DOHH2 (cell line): ENCODE data around the gene RB1.

Experiments
- H3F3A ChIP-seq: fragments of 200-600 bp; sonication (generic), shearing (Covaris generic); 2 replicates; pipeline ENCODE4 v1.6.0; 2016; ENCODE audit warnings: antibody characterized with exemption, mild to moderate bottlenecking; ENCODE audit not compliant: control insufficient read depth, insufficient read depth
- H3K27ac ChIP-seq: fragments of 200-600 bp; sonication (generic); 2 replicates; pipeline ENCODE4 v1.5.1; 2014; ENCODE audit warnings: low read depth, mild to moderate bottlenecking, low read length, moderate library complexity
- H3K27me3 ChIP-seq: fragments of 200-600 bp; sonication (generic); 2 replicates; pipeline ENCODE4 v1.6.1; 2014; ENCODE audit warnings: mild to moderate bottlenecking, low read length, mixed read lengths; ENCODE audit not compliant: control insufficient read depth
- H3K36me3 ChIP-seq: fragments of 200-600 bp; sonication (generic); 2 replicates; pipeline ENCODE4 v1.6.1; 2014; ENCODE audit warnings: mild to moderate bottlenecking, low read length, moderate library complexity, mixed read lengths; ENCODE audit not compliant: control insufficient read depth
- H3K4me1 ChIP-seq: fragments of 200-600 bp; sonication (generic); 2 replicates; pipeline ENCODE4 v1.6.1; 2014; ENCODE audit warnings: mild to moderate bottlenecking, low read length, mixed read lengths; ENCODE audit not compliant: control insufficient read depth
- H3K4me2 ChIP-seq: fragments of 200-600 bp; sonication (generic); 2 replicates; pipeline ENCODE4 v1.6.0; 2014; ENCODE audit warnings: mild to moderate bottlenecking, low read length, moderate library complexity
- H3K4me3 ChIP-seq: fragments of 200-600 bp; sonication (generic); 2 replicates; pipeline ENCODE4 v1.5.1; 2014; ENCODE audit warnings: mild to moderate bottlenecking, low read length, mixed read lengths
- H3K79me2 ChIP-seq: fragments of 200-600 bp; sonication (generic); 2 replicates; pipeline ENCODE4 v1.6.1; 2014; ENCODE audit warnings: mild to moderate bottlenecking, low read length, mixed read lengths; ENCODE audit not compliant: control insufficient read depth
- H3K9me2 ChIP-seq: fragments of 200-600 bp; sonication (generic); replicated peaks from 2 replicates; pipeline ENCODE4 v1.6.1; 2014; ENCODE audit warnings: mild to moderate bottlenecking, low read length, mixed read lengths; ENCODE audit not compliant: control insufficient read depth
- H3K9me3 ChIP-seq: fragments of 200-600 bp; sonication (generic); 2 replicates; pipeline ENCODE4 v1.6.1; 2014; ENCODE audit warnings: antibody characterized with exemption, low read length, mixed read lengths; ENCODE audit not compliant: control insufficient read depth, insufficient read depth
- H4K20me1 ChIP-seq: fragments of 200-600 bp; sonication (generic); 2 replicates; pipeline ENCODE4 v1.6.0; 2014; ENCODE audit warnings: low read depth, mild to moderate bottlenecking, antibody characterized with exemption, low read length, moderate library complexity; ENCODE audit not compliant: control insufficient read depth, insufficient read depth
- EZH2phosphoT487 ChIP-seq: fragments of 200-600 bp; sonication (generic); IDR thresholded peaks from 2 replicates; pipeline ENCODE4 v1.6.1; 2017; ENCODE audit warnings: borderline replicate concordance, mild to moderate bottlenecking, antibody characterized with exemption, low read length, moderate library complexity, mixed read lengths
- TF ChIP-seq, protein P1 (sequence below): fragments of 200-600 bp; sonication (generic); IDR thresholded peaks from one replicate; pipeline ENCODE4 v1.5.1; 2014; ENCODE audit warnings: antibody characterized with exemption, mild to moderate bottlenecking, low read depth, low read length; ENCODE audit not compliant: poor library complexity, severe bottlenecking

The RB1 gene

DNA sequence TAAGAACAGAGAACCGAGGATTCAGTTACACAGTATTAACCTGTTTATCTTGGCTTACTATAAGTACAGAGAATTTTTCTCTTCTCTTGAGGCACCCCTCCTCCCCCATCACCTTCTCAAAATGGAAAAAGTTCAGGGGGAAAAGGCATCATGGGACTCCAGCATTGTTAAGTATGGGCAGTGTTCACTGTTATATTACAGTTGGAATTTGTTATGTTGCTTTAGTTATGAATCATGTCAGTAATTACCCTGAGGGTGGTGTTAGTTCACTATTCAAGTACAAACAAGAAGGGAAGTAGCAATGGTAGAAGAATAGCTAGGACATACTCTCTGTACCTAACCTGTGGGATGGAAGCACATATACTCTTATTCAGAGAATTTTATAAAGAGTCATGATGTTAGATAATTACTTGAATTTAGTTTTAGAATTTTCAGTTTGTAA, 97.3 kb downstream of the RB1 start:
- H3K27ac ChIP-seq = 0 out of 2 replicates have a peak overlapping the region, but pooled peaks have one; percentile 4
- H3F3A ChIP-seq = no peaks in the 10 kb centered on the region
- H3K36me3 ChIP-seq = peaks cover 44% of the 10 kb centered on the region
- peak overlapping the region; percentile 31 for H3K4me2 ChIP-seq
- no peaks in the 10 kb centered on the region for H3K9me3 ChIP-seq
- no peaks in the 10 kb centered on the region for H3K9me2 ChIP-seq
- peaks cover 6% of the 10 kb centered on the region; the same call in 1 of the 2 replicates for H3K79me2 ChIP-seq
- H3K4me3 ChIP-seq = no peak overlapping the region
- H4K20me1 ChIP-seq = no peaks in the 10 kb centered on the region; the same call in 1 of the 2 replicates
- H3K4me1 ChIP-seq = peaks cover 37% of the 10 kb centered on the region
- no peaks in the 10 kb centered on the region for H3K27me3 ChIP-seq
- TF ChIP-seq, protein P1, sequence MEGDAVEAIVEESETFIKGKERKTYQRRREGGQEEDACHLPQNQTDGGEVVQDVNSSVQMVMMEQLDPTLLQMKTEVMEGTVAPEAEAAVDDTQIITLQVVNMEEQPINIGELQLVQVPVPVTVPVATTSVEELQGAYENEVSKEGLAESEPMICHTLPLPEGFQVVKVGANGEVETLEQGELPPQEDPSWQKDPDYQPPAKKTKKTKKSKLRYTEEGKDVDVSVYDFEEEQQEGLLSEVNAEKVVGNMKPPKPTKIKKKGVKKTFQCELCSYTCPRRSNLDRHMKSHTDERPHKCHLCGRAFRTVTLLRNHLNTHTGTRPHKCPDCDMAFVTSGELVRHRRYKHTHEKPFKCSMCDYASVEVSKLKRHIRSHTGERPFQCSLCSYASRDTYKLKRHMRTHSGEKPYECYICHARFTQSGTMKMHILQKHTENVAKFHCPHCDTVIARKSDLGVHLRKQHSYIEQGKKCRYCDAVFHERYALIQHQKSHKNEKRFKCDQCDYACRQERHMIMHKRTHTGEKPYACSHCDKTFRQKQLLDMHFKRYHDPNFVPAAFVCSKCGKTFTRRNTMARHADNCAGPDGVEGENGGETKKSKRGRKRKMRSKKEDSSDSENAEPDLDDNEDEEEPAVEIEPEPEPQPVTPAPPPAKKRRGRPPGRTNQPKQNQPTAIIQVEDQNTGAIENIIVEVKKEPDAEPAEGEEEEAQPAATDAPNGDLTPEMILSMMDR = no peak
- no peak for TF ChIP-seq EZH2phosphoT487

DNA sequence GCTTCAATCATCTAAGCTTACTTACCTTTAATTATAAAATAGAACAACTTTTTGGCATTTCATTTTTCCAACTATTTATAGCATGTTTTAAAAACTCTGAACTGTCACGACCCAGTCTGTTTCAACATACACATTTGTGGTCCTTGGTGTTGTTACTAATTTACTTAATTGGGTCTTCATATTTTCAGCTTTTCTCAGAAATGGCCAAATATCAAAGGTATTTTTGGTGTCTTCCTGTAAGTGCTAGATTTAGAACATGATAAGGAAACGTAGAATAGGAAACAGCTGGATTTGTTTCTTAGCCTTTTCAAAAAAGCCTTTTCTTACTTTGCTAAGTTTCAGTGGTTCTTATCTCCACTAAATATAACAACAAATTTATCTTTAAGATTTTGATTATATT, 97.9 kb downstream of the RB1 start:
- Histone ChIP-seq H3K79me2 (peaks cover 6% of the 10 kb centered on the region; the same call in 1 of the 2 replicates), H3F3A (no peaks in the 10 kb centered on the region), H3K9me2 (no peaks in the 10 kb centered on the region), H4K20me1 (no peaks in the 10 kb centered on the region; the same call in 1 of the 2 replicates), H3K4me3 (no peak overlapping the region), H3K27me3 (no peaks in the 10 kb centered on the region), H3K27ac (no peak overlapping the region), H3K36me3 (peaks cover 50% of the 10 kb centered on the region), H3K4me1 (peaks cover 37% of the 10 kb centered on the region), H3K9me3 (no peaks in the 10 kb centered on the region), H3K4me2 (peak overlapping the region; percentile 31)
- TF ChIP-seq EZH2phosphoT487 = no peak
- TF ChIP-seq, protein P1 = no peak

DNA sequence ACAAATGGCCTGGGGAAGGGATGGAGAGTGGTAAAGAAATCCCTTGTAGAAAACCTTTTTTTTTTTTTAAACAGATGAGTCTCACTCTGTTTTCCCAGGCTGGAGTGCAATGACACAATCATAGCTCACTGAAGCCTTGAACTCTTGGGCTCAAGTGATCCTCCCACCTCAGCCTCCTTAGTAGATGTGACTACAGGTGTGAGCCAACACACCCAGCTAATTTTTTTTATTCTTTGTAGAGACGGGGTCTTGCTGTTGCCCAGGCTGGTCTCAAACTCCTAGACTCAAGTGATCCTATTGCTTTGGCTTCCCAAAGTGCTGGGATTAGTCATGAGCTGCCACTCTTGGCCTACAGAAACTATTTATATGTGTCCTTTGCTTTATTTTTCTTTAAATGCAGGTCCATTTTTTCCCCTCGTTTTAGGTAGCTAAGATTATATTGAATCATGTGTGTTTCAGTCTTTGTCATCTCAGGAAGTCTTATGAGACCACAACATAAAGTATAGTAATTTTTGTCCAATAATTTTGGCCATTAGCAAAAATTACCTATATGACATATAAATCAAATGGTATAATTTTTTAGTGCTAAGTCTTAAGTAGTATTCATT, 98.9 kb downstream of the RB1 start:
- Histone ChIP-seq H3K36me3 (peaks cover 58% of the 10 kb centered on the region), H4K20me1 (no peaks in the 10 kb centered on the region; the same call in 1 of the 2 replicates), H3K4me2 (no peak overlapping the region), H3K9me3 (no peaks in the 10 kb centered on the region), H3K27ac (no peak overlapping the region), H3K4me1 (peaks cover 37% of the 10 kb centered on the region), H3F3A (no peaks in the 10 kb centered on the region), H3K27me3 (no peaks in the 10 kb centered on the region), H3K4me3 (no peak overlapping the region), H3K79me2 (peaks cover 6% of the 10 kb centered on the region; the same call in 1 of the 2 replicates), H3K9me2 (no peaks in the 10 kb centered on the region)
- TF ChIP-seq EZH2phosphoT487 = no peak
- TF ChIP-seq, protein P1 = no peak
